HCT116 (cell line): ENCODE data around the gene TUBA1B.

ENCODE experiments used
- CTCF ChIP-seq, 3 experiments: fragments of 200-600 bp in 1 of 3; sonication (generic) in 1 of 3; IDR thresholded peaks in 2 of 3; conservative IDR thresholded peaks in 1 of 3; 2 replicates each; pipeline ENCODE4 v1.5.1; 2012 to 2017; ENCODE audit warnings: low read depth in 2 of 3, low read length in 2 of 3, antibody characterized with exemption in 1 of 3, borderline replicate concordance in 1 of 3, control low read depth in 1 of 3, mild to moderate bottlenecking in 1 of 3, mixed read lengths in 1 of 3, mixed run types in 1 of 3, moderate library complexity in 1 of 3; ENCODE audit not compliant: insufficient read depth in 1 of 3
- EZH2 ChIP-seq: fragments of 200-600 bp; sonication (generic); IDR thresholded peaks from 2 replicates; pipeline ENCODE4 v1.6.1; 2017; ENCODE audit warnings: antibody characterized with exemption, mixed run types
- JUND ChIP-seq: IDR thresholded peaks from 2 replicates; pipeline ENCODE4 v1.6.1; 2012
- POLR2A ChIP-seq: IDR thresholded peaks from 2 replicates; pipeline ENCODE4 v1.7.0; 2011; ENCODE audit warnings: borderline replicate concordance; ENCODE audit not compliant: insufficient read depth, insufficient read length; ENCODE audit errors: extremely low read depth
- SP1 ChIP-seq: IDR thresholded peaks from 2 replicates; pipeline ENCODE4 v1.6.1; 2012; ENCODE audit warnings: low read depth
- YY1 ChIP-seq: IDR thresholded peaks from 2 replicates; pipeline ENCODE4 v1.6.1; 2011; ENCODE audit warnings: low read length, low read depth, moderate library complexity, mild to moderate bottlenecking; ENCODE audit not compliant: insufficient replicate concordance; ENCODE audit errors: extremely low read depth
- TF ChIP-seq, protein P1 (sequence below): IDR thresholded peaks from 2 replicates; pipeline ENCODE4 v1.6.1; 2011; ENCODE audit warnings: mild to moderate bottlenecking, low read length, moderate library complexity; ENCODE audit not compliant: insufficient replicate concordance; ENCODE audit errors: extremely low read depth
- TF ChIP-seq, protein P2 (sequence below): IDR thresholded peaks from 2 replicates; pipeline ENCODE4 v1.6.1; 2012
- TF ChIP-seq, protein P3 (sequence below): IDR thresholded peaks from 2 replicates; pipeline ENCODE4 v1.6.1; 2012; ENCODE audit warnings: low read depth
- TF ChIP-seq, protein P4 (sequence below): IDR thresholded peaks from 2 replicates; pipeline ENCODE4 v1.6.1; 2012

DNA sequence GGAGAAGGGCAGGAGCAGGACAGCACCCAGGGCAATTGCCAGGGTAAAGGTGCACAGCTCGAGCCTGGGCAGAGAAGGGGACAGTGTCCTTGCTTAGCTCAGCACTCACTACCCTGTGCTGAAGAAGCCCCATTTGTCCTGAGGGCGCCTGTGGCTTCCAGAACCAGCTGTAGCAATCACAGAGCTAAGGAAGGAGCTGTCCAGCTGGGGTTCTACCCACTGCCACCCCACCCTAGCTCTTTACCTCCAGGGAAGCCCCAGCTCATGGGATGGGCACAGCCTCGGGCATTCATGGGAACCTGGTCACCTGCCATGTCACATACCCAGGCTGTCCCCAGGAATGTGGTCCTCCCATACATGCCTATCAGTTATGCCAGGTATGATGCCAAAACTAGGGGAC lies 26.4 kb downstream of the TUBA1B start:
- no peak for TF ChIP-seq CTCF (IDR thresholded peaks at IDR 0.05 in 2 of 3, conservative IDR thresholded peaks at IDR 0.05 in 1 of 3; ENCODE audit: borderline replicate concordance in 1 of 3, insufficient read depth in 1 of 3, low read depth in 2 of 3, low read length in 2 of 3)
- no peak for TF ChIP-seq SP1
- TF ChIP-seq, protein P1, sequence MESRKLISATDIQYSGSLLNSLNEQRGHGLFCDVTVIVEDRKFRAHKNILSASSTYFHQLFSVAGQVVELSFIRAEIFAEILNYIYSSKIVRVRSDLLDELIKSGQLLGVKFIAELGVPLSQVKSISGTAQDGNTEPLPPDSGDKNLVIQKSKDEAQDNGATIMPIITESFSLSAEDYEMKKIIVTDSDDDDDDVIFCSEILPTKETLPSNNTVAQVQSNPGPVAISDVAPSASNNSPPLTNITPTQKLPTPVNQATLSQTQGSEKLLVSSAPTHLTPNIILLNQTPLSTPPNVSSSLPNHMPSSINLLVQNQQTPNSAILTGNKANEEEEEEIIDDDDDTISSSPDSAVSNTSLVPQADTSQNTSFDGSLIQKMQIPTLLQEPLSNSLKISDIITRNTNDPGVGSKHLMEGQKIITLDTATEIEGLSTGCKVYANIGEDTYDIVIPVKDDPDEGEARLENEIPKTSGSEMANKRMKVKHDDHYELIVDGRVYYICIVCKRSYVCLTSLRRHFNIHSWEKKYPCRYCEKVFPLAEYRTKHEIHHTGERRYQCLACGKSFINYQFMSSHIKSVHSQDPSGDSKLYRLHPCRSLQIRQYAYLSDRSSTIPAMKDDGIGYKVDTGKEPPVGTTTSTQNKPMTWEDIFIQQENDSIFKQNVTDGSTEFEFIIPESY: no peak
- TF ChIP-seq EZH2: no peak
- no peak for TF ChIP-seq POLR2A
- TF ChIP-seq, protein P2, sequence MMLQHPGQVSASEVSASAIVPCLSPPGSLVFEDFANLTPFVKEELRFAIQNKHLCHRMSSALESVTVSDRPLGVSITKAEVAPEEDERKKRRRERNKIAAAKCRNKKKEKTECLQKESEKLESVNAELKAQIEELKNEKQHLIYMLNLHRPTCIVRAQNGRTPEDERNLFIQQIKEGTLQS: no peak
- no peak for TF ChIP-seq YY1
- TF ChIP-seq, protein P3, sequence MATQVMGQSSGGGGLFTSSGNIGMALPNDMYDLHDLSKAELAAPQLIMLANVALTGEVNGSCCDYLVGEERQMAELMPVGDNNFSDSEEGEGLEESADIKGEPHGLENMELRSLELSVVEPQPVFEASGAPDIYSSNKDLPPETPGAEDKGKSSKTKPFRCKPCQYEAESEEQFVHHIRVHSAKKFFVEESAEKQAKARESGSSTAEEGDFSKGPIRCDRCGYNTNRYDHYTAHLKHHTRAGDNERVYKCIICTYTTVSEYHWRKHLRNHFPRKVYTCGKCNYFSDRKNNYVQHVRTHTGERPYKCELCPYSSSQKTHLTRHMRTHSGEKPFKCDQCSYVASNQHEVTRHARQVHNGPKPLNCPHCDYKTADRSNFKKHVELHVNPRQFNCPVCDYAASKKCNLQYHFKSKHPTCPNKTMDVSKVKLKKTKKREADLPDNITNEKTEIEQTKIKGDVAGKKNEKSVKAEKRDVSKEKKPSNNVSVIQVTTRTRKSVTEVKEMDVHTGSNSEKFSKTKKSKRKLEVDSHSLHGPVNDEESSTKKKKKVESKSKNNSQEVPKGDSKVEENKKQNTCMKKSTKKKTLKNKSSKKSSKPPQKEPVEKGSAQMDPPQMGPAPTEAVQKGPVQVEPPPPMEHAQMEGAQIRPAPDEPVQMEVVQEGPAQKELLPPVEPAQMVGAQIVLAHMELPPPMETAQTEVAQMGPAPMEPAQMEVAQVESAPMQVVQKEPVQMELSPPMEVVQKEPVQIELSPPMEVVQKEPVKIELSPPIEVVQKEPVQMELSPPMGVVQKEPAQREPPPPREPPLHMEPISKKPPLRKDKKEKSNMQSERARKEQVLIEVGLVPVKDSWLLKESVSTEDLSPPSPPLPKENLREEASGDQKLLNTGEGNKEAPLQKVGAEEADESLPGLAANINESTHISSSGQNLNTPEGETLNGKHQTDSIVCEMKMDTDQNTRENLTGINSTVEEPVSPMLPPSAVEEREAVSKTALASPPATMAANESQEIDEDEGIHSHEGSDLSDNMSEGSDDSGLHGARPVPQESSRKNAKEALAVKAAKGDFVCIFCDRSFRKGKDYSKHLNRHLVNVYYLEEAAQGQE: no peak
- TF ChIP-seq, protein P4, sequence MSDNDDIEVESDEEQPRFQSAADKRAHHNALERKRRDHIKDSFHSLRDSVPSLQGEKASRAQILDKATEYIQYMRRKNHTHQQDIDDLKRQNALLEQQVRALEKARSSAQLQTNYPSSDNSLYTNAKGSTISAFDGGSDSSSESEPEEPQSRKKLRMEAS: no peak
- TF ChIP-seq JUND: no peak
